K562 (cell line): Measurements from ENCODE around the gene PTPMT1. TPM values are rescaled to one million over a fixed set of nuclear protein-coding genes. Genes with fewer than 3 reads are reported as not detected.

Experiments used
- ATAC-seq: fragments of 200-7000 bp; cut with Tn5 transposase; 3 replicates; pipeline ENCODE4 v1.9.1; 2020; ENCODE audit warnings: moderate library complexity
- BruUV-seq: library from RNA; stranded (reverse); fragments of 400-500 nt; replicated peaks from 2 replicates; lab custom pipeline; 2021; lab: Mats Ljungman, UMichigan
- CTCF ChIA-PET: fragments of 300-600 bp; formaldehyde crosslinking; extraction: SDS; loops from one replicate; lab custom pipeline; 2021; ENCODE audit warnings: low intra/inter-chr PET ratio; lab: Yijun Ruan, JAX
- POLR2A ChIA-PET: fragments of 300-600, 350-650 bp; sonication (Branson Sonifier 250); formaldehyde crosslinking; extraction: SDS; loops from one replicate; lab custom pipeline; 2021; ENCODE audit warnings: antibody characterized with exemption, inconsistent platforms; lab: Yijun Ruan, JAX
- DNase-seq, 4 experiments: peaks; one replicate each; pipeline versions ENCODE4 v3.0.0 to v3.0.0-alpha.2; 2011 to 2018; ENCODE audit warnings: low spot score in 3 of 4, mixed read lengths in 3 of 4; ENCODE audit errors: extremely low read depth in 1 of 4
- FAIRE-seq: peaks from 2 replicates; lab custom pipeline; 2011; peaks lifted over from hg19 to GRCh38; lab: Jason Lieb, UNC
- H2AFZ ChIP-seq: 2 replicates; pipeline ENCODE4 v1.6.0; 2011; ENCODE audit warnings: low read depth, low read length, control low read depth, inconsistent platforms
- H3K27ac ChIP-seq: fragments of 200-600 bp; 3 replicates; pipeline ENCODE4 v1.8.0; 2011; ENCODE audit warnings: low read depth, mild to moderate bottlenecking, control low read depth, inconsistent platforms, low read length, moderate library complexity, mixed read lengths; ENCODE audit errors: extremely low read depth
- H3K27me3 ChIP-seq, 2 experiments: fragments of 300-600 bp in 1 of 2; 2 replicates in 1 of 2; 3 replicates in 1 of 2; pipeline versions ENCODE4 v1.6.0 to v1.8.0; 2011; ENCODE audit warnings: inconsistent platforms in 2 of 2, low read length in 2 of 2, mild to moderate bottlenecking in 1 of 2, mixed read lengths in 1 of 2, moderate library complexity in 1 of 2; ENCODE audit not compliant: control insufficient read depth in 2 of 2, insufficient read depth in 2 of 2
- H3K36me3 ChIP-seq: fragments of 300-600 bp; 3 replicates; pipeline ENCODE4 v1.8.0; 2011; ENCODE audit warnings: mild to moderate bottlenecking, low read length, inconsistent platforms; ENCODE audit not compliant: control insufficient read depth, insufficient read depth
- H3K4me1 ChIP-seq, 2 experiments: fragments of 200-600 bp in 1 of 2; replicated peaks in 1 of 2; 2 replicates in 1 of 2; 3 replicates in 1 of 2; pipeline versions ENCODE4 v1.5.1 to v1.8.0; 2011; ENCODE audit warnings: inconsistent platforms in 2 of 2, low read length in 2 of 2, mild to moderate bottlenecking in 1 of 2, mixed read lengths in 1 of 2, moderate library complexity in 1 of 2; ENCODE audit not compliant: control insufficient read depth in 2 of 2, insufficient read depth in 2 of 2
- H3K4me2 ChIP-seq: 2 replicates; pipeline ENCODE4 v1.6.1; 2011; ENCODE audit warnings: low read length, control low read depth, inconsistent platforms, mixed read lengths; ENCODE audit not compliant: insufficient read depth
- H3K4me3 ChIP-seq: fragments of 200-600 bp; sonication (generic), shearing (Covaris generic); 2 replicates; pipeline ENCODE4 v1.5.1; 2016; ENCODE audit warnings: control low read depth, inconsistent platforms
- H3K79me2 ChIP-seq: fragments of 200-600 bp; 3 replicates; pipeline ENCODE4 v1.8.0; 2011; ENCODE audit warnings: low read length, inconsistent platforms; ENCODE audit not compliant: control insufficient read depth, insufficient read depth
- H3K9ac ChIP-seq, 2 experiments: 2 replicates each; pipeline versions ENCODE4 v1.6.0 to v1.6.1; 2011; ENCODE audit warnings: low read depth in 2 of 2, low read length in 2 of 2, control low read depth in 1 of 2, inconsistent platforms in 1 of 2, mild to moderate bottlenecking in 1 of 2, mixed read lengths in 1 of 2; ENCODE audit not compliant: insufficient read depth in 1 of 2
- H3K9me1 ChIP-seq: one replicate; pipeline ENCODE4 v1.6.0; 2011; ENCODE audit warnings: inconsistent platforms, mild to moderate bottlenecking, low read length, moderate library complexity; ENCODE audit not compliant: control insufficient read depth, insufficient read depth
- H3K9me3 ChIP-seq: replicated peaks from 2 replicates; pipeline ENCODE4 v1.5.1; 2011; ENCODE audit warnings: low read depth, low read length, inconsistent platforms; ENCODE audit not compliant: control insufficient read depth, insufficient read depth
- H4K20me1 ChIP-seq: replicated peaks from 2 replicates; pipeline ENCODE4 v1.6.1; 2011; ENCODE audit warnings: low read length, inconsistent platforms, mixed read lengths; ENCODE audit not compliant: control insufficient read depth, insufficient read depth
- EHMT2 ChIP-seq: fragments of 450-650 bp; IDR thresholded peaks from 2 replicates; pipeline ENCODE4 v1.6.1; 2018; ENCODE audit warnings: antibody characterized with exemption
- ESRRA ChIP-seq: fragments of 450-650 bp; IDR thresholded peaks from 2 replicates; pipeline ENCODE4 v1.6.1; 2014; ENCODE audit warnings: low read depth, mild to moderate bottlenecking, moderate library complexity, borderline replicate concordance
- HDAC1 ChIP-seq, 2 experiments: fragments of 450-650 bp; IDR thresholded peaks; 2 replicates each; pipeline ENCODE4 v1.6.1; 2016 to 2017; ENCODE audit warnings: inconsistent platforms in 1 of 2, mild to moderate bottlenecking in 1 of 2, moderate library complexity in 1 of 2
- HMBOX1 ChIP-seq: sonication (generic); IDR thresholded peaks from 2 replicates; pipeline ENCODE4 v1.6.1; 2016
- KDM1A ChIP-seq, 2 experiments: fragments of 450-650 bp; IDR thresholded peaks; 2 replicates each; pipeline ENCODE4 v1.6.1; 2016; ENCODE audit warnings: mild to moderate bottlenecking in 2 of 2
- KLF16 ChIP-seq: IDR thresholded peaks from 2 replicates; pipeline ENCODE4 v1.6.1; 2016; ENCODE audit warnings: antibody characterized with exemption
- MNT ChIP-seq, 2 experiments: fragments of 450-650 bp; conservative IDR thresholded peaks; 2 replicates each; pipeline ENCODE4 v1.6.1; 2017; ENCODE audit warnings: mild to moderate bottlenecking in 2 of 2, moderate library complexity in 2 of 2
- PML ChIP-seq: IDR thresholded peaks from 2 replicates; pipeline ENCODE4 v1.6.1; 2012; ENCODE audit warnings: low read length, inconsistent platforms
- RAD21 ChIP-seq, 2 experiments: fragments of 250-450 bp in 1 of 2; fragments of 450-650 bp in 1 of 2; sonication (Bioruptor Pico) in 1 of 2; formaldehyde crosslinking in 1 of 2; IDR thresholded peaks in 1 of 2; conservative IDR thresholded peaks in 1 of 2; 2 replicates each; pipeline versions ENCODE4 v1.4.0 to v1.8.0; 2020 to 2022; ENCODE audit warnings: mild to moderate bottlenecking in 2 of 2, moderate library complexity in 1 of 2
- RBFOX2 ChIP-seq: fragments of 200-400 bp; formaldehyde crosslinking; IDR thresholded peaks from 2 replicates; pipeline ENCODE4 v1.6.1; 2017; ENCODE audit warnings: low read depth, mild to moderate bottlenecking, low read length, moderate library complexity
- RCOR1 ChIP-seq, 2 experiments: IDR thresholded peaks; 2 replicates each; pipeline ENCODE4 v1.6.1; 2012; ENCODE audit warnings: low read depth in 2 of 2, low read length in 2 of 2, borderline replicate concordance in 1 of 2, improper control_type of control experiment in 1 of 2
- SIN3A ChIP-seq, 2 experiments: fragments of 150-350 bp in 1 of 2; IDR thresholded peaks; 2 replicates each; pipeline ENCODE4 v1.6.1; 2011 to 2016; ENCODE audit warnings: borderline replicate concordance in 2 of 2, low read depth in 2 of 2, low read length in 2 of 2, mild to moderate bottlenecking in 2 of 2, moderate library complexity in 2 of 2; ENCODE audit not compliant: control insufficient read depth in 1 of 2
- STAT5A ChIP-seq: IDR thresholded peaks from 2 replicates; pipeline ENCODE4 v1.6.1; 2012; ENCODE audit warnings: low read length, inconsistent platforms, borderline replicate concordance
- ZNF584 ChIP-seq: fragments of 200-800 bp; sonication (Bioruptor generic); IDR thresholded peaks from 2 replicates; pipeline ENCODE4 v1.6.1; 2016; ENCODE audit warnings: low read depth, mild to moderate bottlenecking, missing genetic modification characterization, missing compliant biosample characterization
- ZNF592 ChIP-seq: fragments of 450-650 bp; IDR thresholded peaks from 2 replicates; pipeline ENCODE4 v1.6.1; 2017; ENCODE audit warnings: antibody characterized with exemption, mild to moderate bottlenecking
- in situ Hi-C: fragments of 300-500 bp; cut with MboI; formaldehyde crosslinking; loops from 4 replicates; pipeline ENCODE4 v1.15.0; 2018; ENCODE audit warnings: inconsistent platforms, mixed read lengths
- intact Hi-C: fragments of 100-400 bp; cut with micrococcal nuclease; formaldehyde crosslinking; loops from 2 replicates; pipeline ENCODE4 v1.14.2; 2022
- polyA plus RNA-seq, 8 experiments: library from polyadenylated mRNA; depleted of rRNA in 4 of 8; stranded (reverse) in 5 of 8; unstranded in 3 of 8; fragments of >200 nt; fragmentation: Nextera tagmentation in 2 of 8; fragmentation: Illumina TruSeq in 1 of 8; extraction: Ambion mirVana in 2 of 8; extraction: Trizol in 1 of 8; gene quantifications; 2 replicates each; pipeline versions ENCODE4 v1.2.1 to v1.2.3, GENCODE V29; 2011 to 2014; ENCODE audit warnings: inconsistent platforms in 1 of 8, missing spikeins in 1 of 8
- total RNA-seq, 7 experiments: library from RNA; depleted of rRNA in 6 of 7; stranded (reverse); fragments of >200 nt in 6 of 7; fragmentation: Illumina TruSeq in 2 of 7; extraction: Trizol in 2 of 7; gene quantifications; 2 replicates each; pipeline versions ENCODE4 v1.2.1 to v1.2.3, GENCODE V29; 2011 to 2021; ENCODE audit warnings: low replicate concordance in 1 of 7

The PTPMT1 gene
- total and polyA plus RNA-seq, 9 of the 15 experiments (the other 6 are each of a cell fraction or from before 2014, with no cell fraction given) = 10.4 to 140 (median 67.2) TPM

- no peaks in the 10 kb centered on the region for H3K27me3 ChIP-seq
- ATAC-seq (peak; percentile 59), DNase-seq (peak in 3 of 4 experiments; percentile 46 to 64 (median 48)), FAIRE-seq (peak; percentile 67)
- peaks cover 27% of the 10 kb centered on the region for H3K36me3 ChIP-seq
- peaks cover 6% of the 10 kb centered on the region for H3K9me1 ChIP-seq
- intact Hi-C loops = loop anchor here (2.0 to 5.0 kb wide), 2 partner anchors 39 to 66 kb away; no protein-coding TSS in a partner anchor
- H3K4me3 ChIP-seq = peak overlapping the region; percentile 100
- H3K79me2 ChIP-seq = peaks cover 69% of the 10 kb centered on the region
- CTCF ChIA-PET = interaction anchor here (1.5 kb wide), 1 partner anchor 66 kb away, joined by 7 read pairs; no protein-coding TSS in a partner anchor
- POLR2A ChIA-PET = interaction anchor here (0.6 to 3.8 kb wide), 7 partner anchors 9 to 1556 kb away, joined by 3 to 28 read pairs (median 6); partner anchors contain the start of gene PTPMT1
- H3K9ac ChIP-seq = peak overlapping the region in 1 of 2 experiments; percentile 92; a peak in 2 of 4 replicates
- H3K27ac ChIP-seq = peak overlapping the region; percentile 7; the same call in 1 of the 3 replicates
- H2AFZ ChIP-seq = no peak overlapping the region
- TSS peak; percentile 39 for BruUV-seq
- peak overlapping the region; percentile 96 for H3K4me2 ChIP-seq
- H3K9me3 ChIP-seq = no peaks in the 10 kb centered on the region
- in situ Hi-C loops = no loop called here
- H3K4me1 ChIP-seq = peaks cover 11 to 18% of the 10 kb centered on the region in 2 experiments; a peak in 4 of 5 replicates
- peaks cover 12% of the 10 kb centered on the region for H4K20me1 ChIP-seq
- no peak for TF ChIP-seq RBFOX2
- 0 out of 2 replicates have a peak, but pooled peaks have one; percentile 3 for TF ChIP-seq STAT5A
- TF ChIP-seq ZNF584 (CRISPR knock-in tag) = no peak
- TF ChIP-seq MNT (conservative IDR thresholded peaks at IDR 0.05) = peak in 1 of 2 experiments; percentile 47; a peak in 2 of 4 replicates
- peak; percentile 80 for TF ChIP-seq EHMT2
- TF ChIP-seq PML = 0 out of 2 replicates have a peak, but pooled peaks have one; percentile 39
- TF ChIP-seq RCOR1 (IDR thresholded peaks at IDR 0.05; ENCODE audit: borderline replicate concordance in 1 of 2, low read depth in 2 of 2, low read length in 2 of 2) = no peak
- peak in 1 of 2 experiments; percentile 12; a peak in 1 of 4 replicates for TF ChIP-seq HDAC1 (IDR thresholded peaks at IDR 0.05)
- TF ChIP-seq ESRRA = no peak
- TF ChIP-seq HMBOX1 = peak; percentile 92
- peak in 1 of 2 experiments; percentile 84; a peak in 1 of 4 replicates for TF ChIP-seq SIN3A (IDR thresholded peaks at IDR 0.05; ENCODE audit: borderline replicate concordance in 2 of 2, control insufficient read depth in 1 of 2, low read depth in 2 of 2, low read length in 2 of 2)
- 0 out of 2 replicates have a peak, but pooled peaks have one; percentile 25 for TF ChIP-seq ZNF592
- 0 out of 2 replicates have a peak, but pooled peaks have one; percentile 26 for TF ChIP-seq KLF16
- TF ChIP-seq RAD21 (CRISPR knock-in tag; conservative IDR thresholded peaks at IDR 0.05 in 1 of 2, IDR thresholded peaks at IDR 0.05 in 1 of 2) = peak; percentile 36 to 54; a peak in 3 of 4 replicates
- peak in 1 of 2 experiments; percentile 22; a peak in 1 of 4 replicates for TF ChIP-seq KDM1A (IDR thresholded peaks at IDR 0.05)
Observed at GRCh38 chr11:47551086-47551485, 14.3 kb upstream of the PTPMT1 start.
